ENCODE results near the gene SELENON.

- TF ChIP-seq RNF2 (IDR thresholded peaks at IDR 0.05; ENCODE audit: borderline replicate concordance, low read depth, low read length, missing control alignments, poor library complexity, severe bottlenecking): no peak
- TF ChIP-seq, protein P1, sequence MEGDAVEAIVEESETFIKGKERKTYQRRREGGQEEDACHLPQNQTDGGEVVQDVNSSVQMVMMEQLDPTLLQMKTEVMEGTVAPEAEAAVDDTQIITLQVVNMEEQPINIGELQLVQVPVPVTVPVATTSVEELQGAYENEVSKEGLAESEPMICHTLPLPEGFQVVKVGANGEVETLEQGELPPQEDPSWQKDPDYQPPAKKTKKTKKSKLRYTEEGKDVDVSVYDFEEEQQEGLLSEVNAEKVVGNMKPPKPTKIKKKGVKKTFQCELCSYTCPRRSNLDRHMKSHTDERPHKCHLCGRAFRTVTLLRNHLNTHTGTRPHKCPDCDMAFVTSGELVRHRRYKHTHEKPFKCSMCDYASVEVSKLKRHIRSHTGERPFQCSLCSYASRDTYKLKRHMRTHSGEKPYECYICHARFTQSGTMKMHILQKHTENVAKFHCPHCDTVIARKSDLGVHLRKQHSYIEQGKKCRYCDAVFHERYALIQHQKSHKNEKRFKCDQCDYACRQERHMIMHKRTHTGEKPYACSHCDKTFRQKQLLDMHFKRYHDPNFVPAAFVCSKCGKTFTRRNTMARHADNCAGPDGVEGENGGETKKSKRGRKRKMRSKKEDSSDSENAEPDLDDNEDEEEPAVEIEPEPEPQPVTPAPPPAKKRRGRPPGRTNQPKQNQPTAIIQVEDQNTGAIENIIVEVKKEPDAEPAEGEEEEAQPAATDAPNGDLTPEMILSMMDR (IDR thresholded peaks at IDR 0.05; ENCODE audit: control extremely low read depth in 1 of 3, insufficient read depth in 1 of 3, low read depth in 1 of 3, low read length in 3 of 3): no peak
- TF ChIP-seq RXRA (IDR thresholded peaks at IDR 0.05; ENCODE audit: insufficient read depth, low read depth, low read length): no peak
- no peak for TF ChIP-seq SRF (IDR thresholded peaks at IDR 0.05; ENCODE audit: low read depth, low read length)
- no peak for TF ChIP-seq BACH1 (IDR thresholded peaks at IDR 0.05; ENCODE audit: low read length)
- no peak for TF ChIP-seq POLR2AphosphoS5 (IDR thresholded peaks at IDR 0.05; ENCODE audit: low read depth, low read length)
- TF ChIP-seq EZH2 (IDR thresholded peaks at IDR 0.05; ENCODE audit: low read depth, low read length, severe bottlenecking): no peak
- TF ChIP-seq POLR2A (IDR thresholded peaks at IDR 0.05; ENCODE audit: control extremely low read depth in 1 of 2, low read depth in 2 of 2, low read length in 2 of 2): no peak
- no peak for TF ChIP-seq USF2 (IDR thresholded peaks at IDR 0.05; ENCODE audit: low read length)
- no peak for TF ChIP-seq SUZ12 (IDR thresholded peaks at IDR 0.05; ENCODE audit: low read length)
- no peak for TF ChIP-seq EP300 (IDR thresholded peaks at IDR 0.05; ENCODE audit: borderline replicate concordance in 1 of 2, low read depth in 2 of 2, low read length in 2 of 2)
- TF ChIP-seq CBX5 (IDR thresholded peaks at IDR 0.05; ENCODE audit: low read depth, low read length): no peak
- no peak for TF ChIP-seq RAD21 (IDR thresholded peaks at IDR 0.05 in 1 of 2, conservative IDR thresholded peaks at IDR 0.05 in 1 of 2; ENCODE audit: low read depth in 2 of 2, low read length in 2 of 2)
- no peak for TF ChIP-seq SP1 (IDR thresholded peaks at IDR 0.05; ENCODE audit: low read depth, low read length)
Observed at GRCh38 chr1:25773441-25774125, 26.4 kb upstream of the SELENON start.

Measured in H1 (cell line).